Neutrophil (primary cell): ENCODE results near the gene FCN3.

Experiments used
- H3K27ac ChIP-seq: fragments of 200-600 bp; sonication (generic); 2 replicates; pipeline ENCODE4 v1.5.1; 2016; ENCODE audit warnings: mild to moderate bottlenecking, moderate library complexity
- H3K27me3 ChIP-seq: fragments of 200-600 bp; sonication (generic); 2 replicates; pipeline ENCODE4 v1.6.0; 2016; ENCODE audit warnings: mild to moderate bottlenecking
- H3K36me3 ChIP-seq: fragments of 200-600 bp; sonication (generic); 2 replicates; pipeline ENCODE4 v1.5.1; 2017
- H3K4me1 ChIP-seq, 2 experiments: fragments of 200-600 bp in 1 of 2; sonication (generic) in 1 of 2; 1 replicate in 1 of 2; 2 replicates in 1 of 2; pipeline versions ENCODE4 v1.5.1 to v1.6.1; 2013 to 2016; ENCODE audit warnings: low read depth in 1 of 2, low read length in 1 of 2, mild to moderate bottlenecking in 1 of 2, moderate library complexity in 1 of 2; ENCODE audit not compliant: control insufficient read depth in 1 of 2, insufficient read depth in 1 of 2
- H3K4me3 ChIP-seq, 2 experiments: fragments of 200-600 bp in 1 of 2; sonication (generic) in 1 of 2; 1 replicate in 1 of 2; 2 replicates in 1 of 2; pipeline ENCODE4 v1.5.1; 2013 to 2016; ENCODE audit warnings: low read depth in 1 of 2, low read length in 1 of 2, mild to moderate bottlenecking in 1 of 2, moderate library complexity in 1 of 2
- H3K9me3 ChIP-seq: fragments of 200-600 bp; sonication (generic); 2 replicates; pipeline ENCODE4 v1.5.1; 2016
- TF ChIP-seq, protein P1 (sequence below): fragments of 200-600 bp; sonication (generic); IDR thresholded peaks from 2 replicates; pipeline ENCODE4 v1.5.1; 2016; ENCODE audit warnings: antibody characterized with exemption

Gene FCN3

GRCh38 chr1:27327964-27328363 is 46.7 kb downstream of the FCN3 start:
- Histone ChIP-seq H3K4me3 (no peak overlapping the region), H3K4me1 (peaks cover 16 to 21% of the 10 kb centered on the region in 2 experiments), H3K9me3 (no peaks in the 10 kb centered on the region), H3K27me3 (no peaks in the 10 kb centered on the region), H3K27ac (no peak overlapping the region), H3K36me3 (peaks cover 60% of the 10 kb centered on the region)
- TF ChIP-seq, protein P1, sequence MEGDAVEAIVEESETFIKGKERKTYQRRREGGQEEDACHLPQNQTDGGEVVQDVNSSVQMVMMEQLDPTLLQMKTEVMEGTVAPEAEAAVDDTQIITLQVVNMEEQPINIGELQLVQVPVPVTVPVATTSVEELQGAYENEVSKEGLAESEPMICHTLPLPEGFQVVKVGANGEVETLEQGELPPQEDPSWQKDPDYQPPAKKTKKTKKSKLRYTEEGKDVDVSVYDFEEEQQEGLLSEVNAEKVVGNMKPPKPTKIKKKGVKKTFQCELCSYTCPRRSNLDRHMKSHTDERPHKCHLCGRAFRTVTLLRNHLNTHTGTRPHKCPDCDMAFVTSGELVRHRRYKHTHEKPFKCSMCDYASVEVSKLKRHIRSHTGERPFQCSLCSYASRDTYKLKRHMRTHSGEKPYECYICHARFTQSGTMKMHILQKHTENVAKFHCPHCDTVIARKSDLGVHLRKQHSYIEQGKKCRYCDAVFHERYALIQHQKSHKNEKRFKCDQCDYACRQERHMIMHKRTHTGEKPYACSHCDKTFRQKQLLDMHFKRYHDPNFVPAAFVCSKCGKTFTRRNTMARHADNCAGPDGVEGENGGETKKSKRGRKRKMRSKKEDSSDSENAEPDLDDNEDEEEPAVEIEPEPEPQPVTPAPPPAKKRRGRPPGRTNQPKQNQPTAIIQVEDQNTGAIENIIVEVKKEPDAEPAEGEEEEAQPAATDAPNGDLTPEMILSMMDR = no peak

- H3K4me1 ChIP-seq = peaks cover 21 to 29% of the 10 kb centered on the region in 2 experiments
- H3K27me3 ChIP-seq = no peaks in the 10 kb centered on the region
- TF ChIP-seq, protein P1 = no peak
- no peaks in the 10 kb centered on the region for H3K9me3 ChIP-seq
- peaks cover 36% of the 10 kb centered on the region for H3K36me3 ChIP-seq
- H3K4me3 ChIP-seq = no peak overlapping the region
- no peak overlapping the region for H3K27ac ChIP-seq
These were observed 49.3 kb downstream of the FCN3 start for GRCh38 chr1:27325286-27325685.

GRCh38 chr1:27322569-27323240 is 51.9 kb downstream of the FCN3 start:
- peaks cover 28% of the 10 kb centered on the region for H3K36me3 ChIP-seq
- TF ChIP-seq, protein P1 = no peak
- peaks cover 11% of the 10 kb centered on the region for H3K27me3 ChIP-seq
- H3K9me3 ChIP-seq = no peaks in the 10 kb centered on the region
- peaks cover 21 to 29% of the 10 kb centered on the region in 2 experiments for H3K4me1 ChIP-seq
- H3K27ac ChIP-seq = peak overlapping the region; percentile 92
- H3K4me3 ChIP-seq = peak overlapping the region; percentile 92 to 95

DNA sequence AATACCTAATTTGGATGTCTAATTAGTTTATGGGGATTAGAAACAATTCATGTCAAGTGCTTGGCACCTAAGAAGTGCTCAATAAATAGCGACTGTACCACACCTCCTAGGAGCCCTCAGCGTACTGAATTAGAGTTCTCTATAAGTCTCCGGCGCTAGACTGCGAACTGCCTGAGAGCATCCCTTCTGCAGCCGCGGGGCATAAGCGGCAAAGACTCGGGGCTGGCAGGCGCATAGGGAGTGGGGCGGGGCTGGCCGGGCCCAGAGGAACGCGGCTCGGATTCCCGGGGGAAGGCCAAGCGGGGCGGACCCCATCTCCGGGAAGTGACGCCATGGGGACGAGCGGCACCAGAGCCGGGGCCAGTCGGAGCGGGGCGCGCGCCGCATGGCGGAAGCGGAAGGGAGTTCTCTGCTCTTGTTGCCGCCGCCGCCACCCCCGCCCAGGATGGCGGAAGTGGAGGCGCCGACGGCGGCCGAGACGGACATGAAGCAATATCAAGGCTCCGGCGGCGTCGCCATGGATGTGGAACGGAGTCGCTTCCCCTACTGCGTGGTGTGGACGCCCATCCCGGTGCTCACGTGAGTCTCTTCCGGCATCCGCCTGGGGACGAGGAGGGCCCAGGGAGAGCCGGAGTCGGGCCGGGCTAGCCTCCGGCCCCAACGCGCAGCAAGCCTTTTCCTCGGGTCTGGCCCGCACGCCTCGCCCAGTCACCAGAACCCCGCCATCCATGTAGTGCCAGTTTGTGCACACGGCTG is 52.6 kb downstream of the FCN3 start, which contains the start of gene TMEM222:
TMEM222 (plus strand) TSS at position 351 of the 756 bp plus-strand sequence; CDS start at position 386, 35 bp downstream.
- peaks cover 21 to 29% of the 10 kb centered on the region in 2 experiments for H3K4me1 ChIP-seq
- peaks cover 13% of the 10 kb centered on the region for H3K27me3 ChIP-seq
- no peaks in the 10 kb centered on the region for H3K9me3 ChIP-seq
- TF ChIP-seq, protein P1 = peak; percentile 64
- H3K27ac ChIP-seq = peak within 1 kb of the TSS; percentile 92
- peaks cover 21% of the 10 kb centered on the region for H3K36me3 ChIP-seq
- peak within 1 kb of the TSS; percentile 92 to 95 for H3K4me3 ChIP-seq
